Ovary (tissue), 3 donors: ENCODE results near the gene GCNT4.

Experiments used
- EP300 ChIP-seq: sonication (generic); formaldehyde crosslinking; IDR thresholded peaks from one replicate; pipeline ENCODE4 v1.6.1; 2017; ENCODE audit warnings: antibody characterized with exemption
- POLR2A ChIP-seq: fragments of 450-650 bp; IDR thresholded peaks from one replicate; pipeline ENCODE4 v1.6.1; 2017; ENCODE audit warnings: antibody characterized with exemption, mild to moderate bottlenecking, moderate library complexity
- TF ChIP-seq, protein P1 (sequence below), 3 donors: fragments of 450-650 bp in 2 of 3; fragments of 200-600 bp in 1 of 3; IDR thresholded peaks; one replicate each; pipeline versions ENCODE4 v1.5.1 to v1.8.0; 2016 to 2022; ENCODE audit warnings: antibody characterized with exemption in 3 of 3, mild to moderate bottlenecking in 1 of 3
- donor health status: DM: no; HTN: no; CAD: no.

DNA sequence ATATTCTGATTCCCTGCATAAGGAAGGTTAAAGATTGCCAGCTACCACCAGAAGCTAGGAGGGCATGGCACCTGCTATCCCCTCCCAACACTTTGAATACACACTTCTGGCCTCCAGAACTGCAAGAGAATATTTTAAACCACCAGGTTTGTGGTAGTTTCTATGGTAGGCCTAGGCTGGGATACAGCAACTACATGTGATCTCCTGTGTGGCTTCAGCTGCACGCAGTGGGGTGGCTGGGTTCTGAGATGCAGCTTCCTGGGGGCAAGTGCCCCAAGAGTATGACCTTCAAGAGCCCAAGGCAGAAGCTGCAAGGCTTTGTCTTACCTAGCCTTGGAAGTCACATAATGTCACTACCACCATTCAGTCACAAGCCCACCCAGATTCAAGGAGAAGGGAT lies 39.6 kb downstream of the GCNT4 start:
- no peak for TF ChIP-seq POLR2A
- TF ChIP-seq, protein P1, sequence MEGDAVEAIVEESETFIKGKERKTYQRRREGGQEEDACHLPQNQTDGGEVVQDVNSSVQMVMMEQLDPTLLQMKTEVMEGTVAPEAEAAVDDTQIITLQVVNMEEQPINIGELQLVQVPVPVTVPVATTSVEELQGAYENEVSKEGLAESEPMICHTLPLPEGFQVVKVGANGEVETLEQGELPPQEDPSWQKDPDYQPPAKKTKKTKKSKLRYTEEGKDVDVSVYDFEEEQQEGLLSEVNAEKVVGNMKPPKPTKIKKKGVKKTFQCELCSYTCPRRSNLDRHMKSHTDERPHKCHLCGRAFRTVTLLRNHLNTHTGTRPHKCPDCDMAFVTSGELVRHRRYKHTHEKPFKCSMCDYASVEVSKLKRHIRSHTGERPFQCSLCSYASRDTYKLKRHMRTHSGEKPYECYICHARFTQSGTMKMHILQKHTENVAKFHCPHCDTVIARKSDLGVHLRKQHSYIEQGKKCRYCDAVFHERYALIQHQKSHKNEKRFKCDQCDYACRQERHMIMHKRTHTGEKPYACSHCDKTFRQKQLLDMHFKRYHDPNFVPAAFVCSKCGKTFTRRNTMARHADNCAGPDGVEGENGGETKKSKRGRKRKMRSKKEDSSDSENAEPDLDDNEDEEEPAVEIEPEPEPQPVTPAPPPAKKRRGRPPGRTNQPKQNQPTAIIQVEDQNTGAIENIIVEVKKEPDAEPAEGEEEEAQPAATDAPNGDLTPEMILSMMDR (IDR thresholded peaks at IDR 0.05), result no peak
- no peak for TF ChIP-seq EP300
